Daoy (cell line): ENCODE results near the gene TENT5A. TPM values are rescaled to one million over a fixed set of nuclear protein-coding genes. Genes with fewer than 3 reads are reported as not detected.
"Not testable (repeated sequence)": the region's sequence is repeated elsewhere in the genome, so short reads cannot be mapped to it uniquely, and the experiment has no call there.

Source experiments
- DNase-seq: peaks from one replicate; pipeline ENCODE4 v3.0.0-alpha.2; 2015; ENCODE audit warnings: low read depth
- total RNA-seq: library from RNA; depleted of rRNA; stranded (reverse); fragments of >200 nt; shearing (Covaris generic); gene quantifications from 2 replicates; pipeline ENCODE4 v1.2.3, GENCODE V29; 2014

TENT5A gene
- total RNA-seq, 1 experiment from 2014 or later: 13.0 TPM

GRCh38 chr6:81750681-81751387 lies 1.6 kb downstream of the TENT5A start:
- peak; percentile 64 for DNase-seq

- no peak for DNase-seq
Observed at GRCh38 chr6:81750200-81750599, 2.3 kb downstream of the TENT5A start.

- DNase-seq: no peak
Observed at GRCh38 chr6:81749707-81750106, 2.8 kb downstream of the TENT5A start.

GRCh38 chr6:81748994-81749393 lies 3.5 kb downstream of the TENT5A start:
- no peak for DNase-seq

GRCh38 chr6:81747327-81747726 lies 5.2 kb downstream of the TENT5A start:
- no peak for DNase-seq

- no peak for DNase-seq
Observed at GRCh38 chr6:81744131-81744530, 8.3 kb downstream of the TENT5A start.

GRCh38 chr6:81743649-81744048 lies 8.8 kb downstream of the TENT5A start:
- no peak for DNase-seq

DNA sequence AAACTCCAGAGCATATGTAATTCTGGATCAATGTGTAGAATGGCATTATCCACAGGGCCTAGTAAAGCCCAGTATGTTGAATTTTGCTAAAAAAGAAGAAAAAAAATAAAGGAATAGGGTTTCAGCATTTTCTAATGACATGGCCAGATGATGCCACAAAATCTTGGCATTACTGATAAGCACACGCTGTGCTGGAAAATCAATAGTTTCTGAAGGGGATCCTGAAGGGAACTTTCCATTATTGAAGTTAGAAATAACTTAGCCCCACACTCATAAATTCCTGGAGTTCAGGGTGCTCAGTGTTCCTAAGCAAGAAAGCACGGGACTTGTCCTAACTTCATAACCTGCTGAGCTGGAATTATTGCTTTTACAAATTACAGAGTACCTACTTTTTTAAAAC lies 10.8 kb downstream of the TENT5A start:
- no peak for DNase-seq

DNA sequence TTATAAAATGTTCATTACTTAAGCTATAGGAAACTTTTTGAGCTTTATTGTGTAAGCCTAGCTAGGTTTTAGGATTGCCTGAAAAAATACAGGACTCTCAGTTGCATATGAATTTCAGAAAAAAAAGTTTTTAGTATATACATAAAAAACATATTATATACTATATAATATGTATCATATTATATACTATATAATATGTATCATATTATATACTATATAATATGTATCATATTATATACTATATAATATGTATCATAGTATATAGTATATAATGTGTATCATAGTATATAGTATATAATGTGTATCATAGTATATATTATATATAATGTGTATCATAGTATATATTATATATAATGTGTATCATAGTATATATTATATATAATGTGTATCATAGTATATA lies 11.9 kb downstream of the TENT5A start:
- not testable (repeated sequence) for DNase-seq

DNA sequence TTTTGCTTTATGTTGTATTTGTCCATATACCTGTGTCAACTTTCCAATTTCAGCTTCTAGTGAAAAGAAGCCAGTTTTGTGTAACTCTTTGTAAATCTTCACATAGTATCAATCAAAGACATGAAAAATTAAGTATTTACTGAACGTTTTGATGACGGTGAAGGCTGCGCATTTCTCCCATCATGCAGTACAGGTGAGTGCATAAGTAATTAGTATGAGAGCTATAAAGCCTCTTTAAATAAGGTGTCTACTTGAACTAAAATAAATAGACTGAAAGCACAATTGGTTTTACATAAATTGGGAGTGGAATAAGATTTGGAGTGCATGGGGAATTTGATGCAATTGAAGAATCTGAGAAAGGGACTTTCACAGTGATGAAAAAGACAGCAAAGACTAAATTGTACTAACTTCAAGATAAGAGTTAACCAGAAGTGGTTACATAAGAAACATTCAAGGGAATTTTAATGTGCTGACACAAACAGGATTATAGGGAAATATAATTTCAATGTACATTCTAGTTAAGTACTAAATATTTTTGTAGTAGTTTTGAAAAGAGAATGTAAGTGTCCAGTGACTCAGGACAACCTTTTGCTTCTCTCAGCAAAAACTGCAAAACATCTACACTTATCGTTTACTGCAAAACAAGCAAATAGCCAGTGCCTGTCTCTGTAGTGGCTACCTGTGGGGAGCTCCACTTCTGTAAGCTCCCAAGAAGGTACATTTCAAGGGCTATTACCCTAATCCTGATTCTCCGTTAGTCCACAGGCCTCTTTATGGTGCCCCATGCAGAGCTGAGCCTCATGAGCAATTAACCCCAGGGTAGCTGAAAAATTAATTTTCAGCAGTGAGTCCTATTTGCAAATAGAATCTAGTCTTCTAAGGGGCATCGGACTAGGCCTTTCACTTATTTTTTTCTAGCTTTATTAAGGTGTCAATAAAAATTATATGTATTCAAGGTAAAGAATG lies 13.0 kb downstream of the TENT5A start:
- DNase-seq: no peak

GRCh38 chr6:81736428-81736827 lies 16.1 kb downstream of the TENT5A start:
- DNase-seq: no peak

DNA sequence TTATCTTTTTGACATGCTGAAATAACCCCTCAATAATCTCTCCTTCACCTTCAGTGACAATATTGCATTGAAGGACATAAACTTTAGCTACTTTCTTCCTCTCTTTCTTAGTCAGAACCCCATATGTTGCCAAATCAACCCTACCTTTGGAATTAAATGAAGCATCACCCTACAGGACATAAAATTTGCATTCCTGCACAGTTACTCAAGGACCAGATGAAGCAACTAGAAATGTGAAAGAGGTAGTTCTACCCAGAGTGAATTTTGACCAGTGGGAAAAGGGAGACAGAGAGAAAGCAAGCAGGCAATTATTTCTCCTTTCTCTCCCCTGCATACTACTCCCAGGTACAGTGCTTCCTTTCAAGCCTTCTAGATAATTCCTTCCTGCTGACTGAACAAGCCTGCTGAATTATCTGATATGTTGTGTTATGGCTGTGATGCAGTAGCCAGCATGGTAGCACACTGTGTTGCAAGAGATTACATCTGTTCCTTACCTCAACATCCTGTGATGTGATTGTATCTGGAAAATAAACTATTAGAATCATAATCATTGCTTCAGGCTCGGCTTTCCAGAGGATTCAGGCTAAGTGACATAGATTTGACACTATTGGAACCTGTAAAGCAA lies 16.6 kb downstream of the TENT5A start:
- DNase-seq: no peak

DNA sequence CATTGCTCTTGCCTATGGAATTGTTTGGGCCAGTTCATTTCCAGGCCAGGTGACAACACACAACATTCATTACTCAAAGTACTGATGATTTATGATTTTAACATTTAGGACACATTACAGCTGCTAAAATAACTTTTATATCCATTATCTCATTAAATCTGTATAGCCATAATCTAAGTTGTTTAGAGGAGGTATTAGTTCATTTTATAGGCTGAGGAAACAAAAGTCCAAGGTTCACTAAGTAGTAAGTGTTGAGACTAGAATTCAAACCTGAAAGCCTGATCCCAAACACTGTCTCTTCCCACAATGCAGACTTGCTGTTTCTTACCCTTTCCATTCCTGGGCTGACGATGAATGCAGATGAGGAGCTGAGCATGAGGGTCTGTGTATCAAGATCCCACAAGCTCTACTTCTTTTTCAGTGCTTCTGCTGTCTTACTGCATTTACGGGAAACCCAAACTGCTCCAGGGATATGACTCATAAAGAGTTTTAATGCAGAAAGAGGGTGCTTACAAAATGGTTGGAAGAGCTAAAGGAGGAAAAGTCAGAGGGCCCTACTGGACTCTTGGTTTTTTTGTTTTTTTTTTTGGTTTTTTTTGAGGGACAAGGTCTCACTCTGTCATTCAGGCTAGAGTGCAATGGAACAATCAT lies 17.9 kb downstream of the TENT5A start:
- DNase-seq: no peak

DNA sequence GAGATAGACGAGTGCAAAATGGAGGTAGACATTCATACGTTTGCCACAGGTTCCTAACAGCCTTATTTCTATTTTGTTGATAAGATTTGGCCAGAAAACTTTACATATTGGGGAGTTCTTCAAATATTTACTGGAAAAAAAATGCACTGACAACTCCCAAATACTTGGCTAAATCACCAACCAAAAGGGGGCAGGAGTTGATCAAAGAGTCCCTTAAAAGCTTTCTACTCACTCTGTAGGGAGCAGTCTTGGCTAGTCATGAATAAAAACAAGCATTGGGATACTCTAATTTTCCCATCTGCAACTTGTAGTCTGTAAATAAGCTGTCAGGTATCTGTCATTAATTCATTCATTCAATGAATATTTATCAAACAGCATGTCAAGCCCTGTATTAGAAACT lies 18.4 kb downstream of the TENT5A start:
- no peak for DNase-seq

GRCh38 chr6:81731814-81732213 lies 20.7 kb downstream of the TENT5A start:
- DNase-seq: peak; percentile 24

GRCh38 chr6:81727876-81728517 lies 24.5 kb downstream of the TENT5A start:
- DNase-seq: no peak

DNA sequence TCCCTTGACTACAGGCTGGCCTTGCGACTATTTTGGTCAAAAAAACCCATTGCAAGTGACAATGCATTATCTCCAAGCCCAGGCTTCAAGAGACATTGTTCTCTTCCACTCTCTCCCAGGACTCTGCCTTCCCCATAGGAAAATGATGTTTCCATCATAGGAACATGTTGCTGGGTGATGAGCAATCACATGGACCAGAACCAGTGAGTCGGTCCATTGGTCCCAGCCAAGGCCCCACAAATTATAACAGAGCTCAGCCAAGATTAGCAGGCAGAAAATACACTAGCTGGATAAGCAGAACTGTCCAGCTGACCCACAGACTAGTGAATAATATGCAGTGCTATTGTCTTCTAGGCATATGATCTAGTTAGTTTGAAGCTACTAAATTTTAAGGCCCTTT lies 27.4 kb downstream of the TENT5A start:
- no peak for DNase-seq

- no peak for DNase-seq
Observed at GRCh38 chr6:81722506-81723223, 29.8 kb downstream of the TENT5A start.

GRCh38 chr6:81720427-81720826 lies 32.1 kb downstream of the TENT5A start:
- DNase-seq: no peak

DNA sequence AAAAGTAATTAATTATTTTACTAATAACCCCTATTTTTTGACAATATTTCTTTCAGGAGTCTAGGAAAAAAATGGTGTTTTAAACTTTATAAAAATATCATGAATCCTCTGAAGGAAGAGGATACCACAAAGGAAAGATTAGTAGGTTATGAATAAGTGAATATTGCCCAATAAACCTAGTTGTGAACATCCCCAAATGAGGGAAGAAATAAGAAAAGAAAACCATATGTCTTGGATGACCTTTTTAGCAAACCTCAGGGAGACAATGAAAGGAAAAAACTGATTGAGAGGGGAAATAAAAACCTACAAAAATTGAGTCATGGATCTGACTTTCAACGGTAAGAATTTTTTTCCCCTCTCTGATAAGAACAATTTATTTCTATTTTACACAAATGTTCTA lies 34.4 kb downstream of the TENT5A start:
- no peak for DNase-seq

DNA sequence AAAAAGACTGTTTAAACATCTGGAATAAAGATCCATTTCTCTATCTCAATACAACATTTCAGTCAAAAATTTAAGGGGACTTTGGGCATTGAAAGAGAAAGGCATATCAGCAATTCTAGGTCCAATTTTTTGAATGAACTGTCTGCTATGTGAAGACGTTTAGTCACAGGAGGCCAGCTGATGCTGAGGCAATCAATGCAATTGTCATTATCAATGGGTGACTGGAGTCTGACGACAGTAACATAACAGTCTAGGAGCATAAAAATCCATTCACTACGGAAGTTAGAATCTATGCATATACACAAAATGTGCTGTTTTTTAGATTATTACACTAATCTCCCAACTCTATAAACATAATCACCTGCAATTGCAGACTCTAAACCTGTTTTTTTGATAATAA lies 37.8 kb downstream of the TENT5A start:
- no peak for DNase-seq
